ENCODE results near the gene PREB.

PREB gene

DNA sequence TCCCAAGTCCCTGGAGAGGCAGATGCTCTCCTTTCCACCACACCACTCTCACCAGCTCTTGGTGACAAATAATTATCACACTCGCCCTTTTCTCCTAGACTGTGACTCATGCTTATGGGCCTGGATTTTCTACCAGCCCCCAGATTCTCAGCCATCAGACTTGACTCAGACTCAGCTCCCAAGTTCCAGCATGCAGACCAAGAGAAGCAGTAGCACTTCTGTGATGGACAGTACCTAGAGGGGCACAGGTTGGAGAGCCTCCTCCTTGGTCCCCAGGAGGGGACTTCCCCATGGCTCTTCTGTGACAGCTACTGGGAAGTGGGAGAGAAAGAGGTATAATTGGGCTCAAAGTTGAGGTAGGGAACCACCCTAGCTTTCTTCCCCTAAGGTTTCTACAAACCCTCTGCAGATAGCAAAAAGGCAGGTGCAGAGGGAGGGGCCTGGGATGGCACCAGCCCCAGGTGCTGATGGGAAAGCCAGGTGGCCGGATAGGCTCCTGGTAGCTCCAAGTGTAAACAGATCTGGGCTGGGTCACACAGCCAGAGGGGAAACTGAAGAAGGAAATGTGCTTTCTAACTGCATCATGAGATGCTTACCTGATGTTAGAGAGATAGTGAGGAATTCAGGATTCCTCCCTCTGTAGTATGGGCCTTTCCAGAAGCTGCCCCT, 18.5 kb upstream of the PREB start:
- DNase-seq (ENCODE audit: low read depth), result peak; percentile 25

DNA sequence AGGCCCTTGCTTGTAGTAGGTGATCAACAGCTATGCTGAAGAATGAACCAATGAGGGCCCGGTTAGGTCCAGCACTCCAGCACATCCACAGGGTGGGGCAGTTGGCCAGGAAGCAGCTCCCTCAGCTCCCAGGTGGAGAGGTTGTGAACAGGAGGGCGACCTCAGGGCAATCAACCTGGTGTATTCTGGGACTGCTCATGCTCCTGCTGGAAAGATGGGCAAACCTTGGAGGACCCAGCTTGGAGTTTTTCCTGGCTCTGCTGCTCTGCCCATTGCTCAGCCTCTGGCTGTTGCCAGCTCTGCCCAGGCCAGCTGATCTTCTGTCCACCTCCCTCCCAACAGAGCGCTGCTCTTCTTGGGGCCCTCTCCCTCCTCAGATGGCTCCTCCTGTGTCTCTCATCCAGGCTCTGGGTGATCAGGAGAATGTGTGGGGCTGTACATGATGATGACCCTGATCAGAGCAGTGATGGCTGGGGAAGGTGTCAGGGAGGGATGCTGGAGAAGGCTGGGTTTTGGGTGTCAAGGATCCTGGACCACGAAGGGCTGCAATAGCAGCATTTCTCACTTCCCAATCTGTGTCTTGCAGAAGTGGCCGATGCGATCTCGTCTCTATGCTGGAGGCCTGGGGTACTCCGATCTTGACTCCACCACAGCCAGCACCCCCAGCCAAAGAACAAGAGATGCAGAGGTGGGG, 17.8 kb upstream of the PREB start:
- no peak for DNase-seq (ENCODE audit: low read depth)

- no peak for DNase-seq (ENCODE audit: low read depth)
Observed at GRCh38 chr2:27150639-27151230, 16.3 kb upstream of the PREB start.

GRCh38 chr2:27149570-27150405, 15.4 kb upstream of the PREB start:
- DNase-seq (ENCODE audit: low read depth), result no peak

DNA sequence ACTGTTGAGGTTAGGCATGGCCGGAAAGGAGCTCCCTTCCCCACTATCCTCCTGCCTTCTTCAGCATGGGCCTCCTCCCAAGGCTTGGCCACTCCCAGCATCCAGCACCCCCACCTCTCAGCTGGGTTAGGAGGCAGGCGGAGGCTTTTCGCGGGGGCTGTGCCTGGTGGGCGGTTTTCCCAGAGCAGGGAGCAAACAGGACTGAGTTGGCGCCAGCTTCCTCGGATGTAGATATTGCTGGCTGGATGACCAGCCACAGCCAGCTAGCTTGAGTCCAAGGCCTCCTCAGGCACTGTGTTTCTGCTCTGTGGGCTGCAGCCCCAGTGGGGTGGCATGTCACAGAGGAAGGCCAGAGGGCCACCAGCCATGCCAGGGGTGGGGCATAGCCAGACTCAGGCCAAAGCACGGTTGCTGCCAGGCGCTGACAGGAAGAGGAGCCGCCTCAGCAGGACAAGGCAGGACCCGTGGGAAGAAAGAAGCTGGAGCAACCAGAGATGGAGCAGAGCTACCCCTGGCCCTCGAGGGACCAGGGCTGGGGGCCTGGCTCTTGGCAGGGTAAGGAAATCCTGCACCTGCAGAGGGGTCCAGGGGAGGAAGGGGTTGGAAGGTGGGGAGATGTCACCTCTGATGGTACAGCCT, 14.5 kb upstream of the PREB start, which contains the start of gene TCF23:
Gene TCF23, plus strand, starts transcription at position 204 of the 639 bp plus-strand sequence. Its CDS starts 130 bp downstream, at position 334.
- no peak for DNase-seq (ENCODE audit: low read depth)

GRCh38 chr2:27147935-27148334, 13.5 kb upstream of the PREB start:
- no peak for DNase-seq (ENCODE audit: low read depth)

GRCh38 chr2:27145682-27146081, 11.2 kb upstream of the PREB start:
- no peak for DNase-seq (ENCODE audit: low read depth)

- DNase-seq (ENCODE audit: low read depth), result no peak
Observed at GRCh38 chr2:27143285-27143684, 8.8 kb upstream of the PREB start.

DNA sequence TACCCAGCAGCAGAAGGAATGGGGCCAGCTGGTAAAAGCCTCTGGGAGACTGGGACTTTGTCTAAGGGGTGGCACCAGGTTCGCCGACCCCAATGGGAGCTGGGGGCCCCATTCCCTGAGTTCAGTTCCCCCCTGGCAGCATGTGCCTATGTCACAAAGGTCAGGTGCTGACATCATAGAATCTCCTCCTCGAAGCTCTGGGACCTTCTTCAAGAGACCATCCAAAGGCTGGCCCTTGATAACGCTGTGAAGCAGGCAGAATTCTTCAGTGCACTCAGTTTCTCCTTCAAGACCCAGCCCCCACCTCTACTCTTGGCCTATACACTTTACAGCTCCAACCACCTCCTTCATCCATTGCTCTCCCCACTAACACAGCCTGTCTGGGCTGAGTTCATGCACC, 4.9 kb upstream of the PREB start, which contains the start of gene PRR30:
Gene PRR30, minus strand, starts transcription at position 101 of the 400 bp plus-strand sequence. CDS start 1,081 bp downstream, outside the sequence.
- DNase-seq (ENCODE audit: low read depth), result no peak

DNA sequence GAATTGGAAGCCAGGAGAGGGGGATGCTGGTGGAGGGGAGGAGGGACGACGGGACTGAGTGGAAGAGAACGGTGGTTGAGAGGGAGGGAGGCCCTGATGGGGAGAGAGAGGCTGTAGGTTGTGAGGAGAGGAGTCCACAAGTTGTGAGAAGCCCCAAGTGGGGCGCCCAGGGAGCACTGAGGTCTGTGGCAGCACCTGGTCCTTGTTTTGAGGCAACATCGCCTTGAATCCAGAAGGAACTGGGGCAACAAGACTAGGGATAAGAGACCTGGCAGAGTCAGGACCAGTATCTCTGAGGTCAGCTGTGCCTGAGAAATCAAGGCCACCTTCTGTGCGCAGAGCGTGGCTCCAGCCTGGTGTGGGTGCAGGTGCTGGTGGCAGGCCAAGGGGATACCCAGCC, 3.7 kb upstream of the PREB start:
- DNase-seq (ENCODE audit: low read depth), result no peak

DNA sequence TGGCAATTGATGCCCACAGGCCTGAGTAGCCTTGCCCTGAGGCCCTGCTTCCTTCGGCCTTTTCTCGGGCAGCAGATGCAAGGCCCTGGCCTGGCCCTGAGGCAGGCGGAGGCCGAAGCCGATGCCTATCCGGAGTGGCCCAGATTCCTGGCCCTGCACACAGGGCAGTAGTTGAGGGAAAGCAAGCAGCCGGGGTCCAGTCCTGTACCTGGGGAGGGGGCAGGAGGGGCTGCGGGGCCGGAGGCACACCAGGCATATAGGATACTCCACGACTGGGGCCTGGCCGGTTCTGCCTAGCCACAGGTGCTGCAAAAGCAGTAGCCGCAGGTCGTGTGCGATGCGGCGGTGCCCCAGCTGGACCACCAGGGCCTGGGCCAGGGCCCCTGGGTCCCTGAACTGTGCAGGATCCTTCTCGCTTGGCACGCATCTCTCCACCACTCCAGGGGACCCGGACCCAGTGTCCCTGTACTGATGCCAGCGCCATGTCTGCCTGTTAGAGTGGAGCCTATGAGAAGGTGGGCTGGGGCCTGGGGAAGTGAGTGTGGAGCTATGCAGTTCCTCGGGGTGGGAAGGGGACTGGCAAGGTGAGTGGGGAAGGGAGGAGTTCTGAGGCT, 3.0 kb upstream of the PREB start:
- no peak for DNase-seq (ENCODE audit: low read depth)

GRCh38 chr2:27136751-27137150, 2.3 kb upstream of the PREB start:
- DNase-seq (ENCODE audit: low read depth), result no peak

GRCh38 chr2:27135478-27135955, 1.1 kb upstream of the PREB start:
- DNase-seq (ENCODE audit: low read depth), result no peak

DNA sequence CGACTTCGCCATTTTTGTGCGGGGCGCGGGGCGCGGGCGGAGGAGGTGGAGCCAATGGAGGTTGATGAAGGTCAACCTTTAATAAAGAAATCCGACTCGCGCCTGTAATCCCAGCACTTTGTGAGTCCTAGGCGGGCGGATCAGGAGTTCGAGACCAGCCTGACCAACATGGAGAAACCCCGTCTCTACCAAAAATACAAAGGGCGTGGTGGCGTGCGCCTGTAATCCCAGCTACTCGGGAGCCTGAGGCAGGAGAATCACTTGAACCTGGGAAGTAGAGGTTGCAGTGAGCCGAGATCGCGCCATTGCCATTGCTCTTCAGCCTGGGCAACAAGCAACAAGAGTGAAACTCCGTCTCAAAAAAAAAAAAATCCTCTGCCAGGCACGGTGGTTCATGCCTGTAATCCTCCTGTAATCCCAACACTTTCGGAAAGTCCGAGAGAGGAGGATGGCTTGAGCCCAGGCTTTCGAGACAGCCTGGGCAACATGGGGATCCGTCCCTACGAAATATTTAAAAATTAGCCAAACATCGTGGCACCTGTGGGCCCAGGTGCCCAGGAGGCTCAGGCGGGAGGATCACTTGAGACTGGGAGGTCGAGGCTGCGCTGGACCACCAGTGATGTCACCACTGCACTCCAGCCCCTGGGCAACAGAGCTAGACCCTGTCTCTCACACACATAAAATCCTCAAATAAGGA, 493 bp upstream of the PREB start:
- no peak for DNase-seq (ENCODE audit: low read depth)

GRCh38 chr2:27133195-27133875, 1.1 kb downstream of the PREB start:
- no peak for DNase-seq (ENCODE audit: low read depth)

DNA sequence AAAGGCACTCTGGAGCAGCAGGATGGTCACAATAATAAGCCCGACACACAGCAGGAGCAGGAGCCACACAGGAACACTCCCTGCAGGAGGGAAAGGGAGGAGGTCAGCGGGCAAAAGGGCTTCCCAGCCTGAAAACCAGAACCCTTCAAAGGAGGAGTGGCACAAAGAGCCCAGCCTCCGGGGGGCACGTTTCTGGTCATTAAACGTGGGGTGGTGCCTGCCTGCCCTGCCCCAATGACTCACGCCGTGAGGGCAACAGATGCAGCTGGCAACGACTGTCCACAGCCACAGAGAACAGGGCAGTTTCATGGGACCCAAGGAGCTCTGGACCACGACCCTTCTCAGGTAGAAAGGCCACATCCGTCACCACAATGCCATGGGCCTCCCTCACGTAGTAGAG, 3.0 kb downstream of the PREB start:
- DNase-seq (ENCODE audit: low read depth), result no peak

GRCh38 chr2:27130396-27130795, 4.0 kb downstream of the PREB start:
- DNase-seq (ENCODE audit: low read depth), result no peak

- no peak for DNase-seq (ENCODE audit: low read depth)
Observed at GRCh38 chr2:27128668-27129571, 5.5 kb downstream of the PREB start.
